NOMO-1 (cell line): ENCODE data around the gene MRPL20.
"Not testable (repeated sequence)": the region's sequence is repeated elsewhere in the genome, so short reads cannot be mapped to it uniquely, and the experiment has no call there.

Source experiments
- DNase-seq, 2 experiments: peaks; one replicate each; lab custom pipeline; 2025; ENCODE audit not compliant: unreplicated experiment in 2 of 2; lab: John Stamatoyannopoulos, UW

MRPL20 gene

GRCh38 chr1:1406821-1407635 lies at the start of gene MRPL20:
TSS of gene MRPL20 (minus strand) at chr1:1407293. CDS start at chr1:1407217, 76 bp downstream.
- peak; percentile 92 for DNase-seq

GRCh38 chr1:1456683-1457255 lies 49.7 kb upstream of the MRPL20 start:
- not testable (repeated sequence) for DNase-seq

GRCh38 chr1:1455934-1456333 lies 48.8 kb upstream of the MRPL20 start:
- not testable (repeated sequence) for DNase-seq

GRCh38 chr1:1455366-1455884 lies 48.3 kb upstream of the MRPL20 start:
- DNase-seq, result no peak

GRCh38 chr1:1454286-1455056 lies 47.4 kb upstream of the MRPL20 start:
- DNase-seq, result not testable (repeated sequence)

- DNase-seq, result no peak
These were observed 45.8 kb upstream of the MRPL20 start for GRCh38 chr1:1452882-1453281.

- not testable (repeated sequence) for DNase-seq
These were observed 45.3 kb upstream of the MRPL20 start for GRCh38 chr1:1452365-1452739.

- no peak for DNase-seq
These were observed 44.7 kb upstream of the MRPL20 start for GRCh38 chr1:1451696-1452364.

- not testable (repeated sequence) for DNase-seq
These were observed 43.5 kb upstream of the MRPL20 start for GRCh38 chr1:1450616-1451015.

GRCh38 chr1:1449099-1449739 lies 42.1 kb upstream of the MRPL20 start, which contains the start of gene ATAD3C:
TSS of gene ATAD3C (plus strand) at chr1:1449689. CDS start at chr1:1450684, 995 bp downstream.
- no peak for DNase-seq

- DNase-seq, result not testable (repeated sequence)
These were observed 39.5 kb upstream of the MRPL20 start for GRCh38 chr1:1446631-1447030.

GRCh38 chr1:1442069-1442770 lies 35.1 kb upstream of the MRPL20 start:
- no peak for DNase-seq

- peak; percentile 42 to 52 for DNase-seq
These were observed 34.2 kb upstream of the MRPL20 start for GRCh38 chr1:1441002-1441888.

- no peak for DNase-seq
These were observed 33.3 kb upstream of the MRPL20 start for GRCh38 chr1:1440262-1441001.

GRCh38 chr1:1439546-1440261 lies 32.6 kb upstream of the MRPL20 start:
- no peak for DNase-seq

GRCh38 chr1:1438531-1439381 lies 31.7 kb upstream of the MRPL20 start:
- no peak for DNase-seq
